HUDEP-2 (cell line): ENCODE results near the gene CARD10.
"Not testable (repeated sequence)": the region's sequence is repeated elsewhere in the genome, so short reads cannot be mapped to it uniquely, and the experiment has no call there.

Experiments
- DNase-seq, 76 experiments: peaks; one replicate each; lab custom pipeline; 2025; ENCODE audit not compliant: unreplicated experiment in 76 of 76; lab: John Stamatoyannopoulos, UW

The CARD10 gene

GRCh38 chr22:37470087-37470445, 49.1 kb downstream of the CARD10 start:
- DNase-seq = no peak

DNA sequence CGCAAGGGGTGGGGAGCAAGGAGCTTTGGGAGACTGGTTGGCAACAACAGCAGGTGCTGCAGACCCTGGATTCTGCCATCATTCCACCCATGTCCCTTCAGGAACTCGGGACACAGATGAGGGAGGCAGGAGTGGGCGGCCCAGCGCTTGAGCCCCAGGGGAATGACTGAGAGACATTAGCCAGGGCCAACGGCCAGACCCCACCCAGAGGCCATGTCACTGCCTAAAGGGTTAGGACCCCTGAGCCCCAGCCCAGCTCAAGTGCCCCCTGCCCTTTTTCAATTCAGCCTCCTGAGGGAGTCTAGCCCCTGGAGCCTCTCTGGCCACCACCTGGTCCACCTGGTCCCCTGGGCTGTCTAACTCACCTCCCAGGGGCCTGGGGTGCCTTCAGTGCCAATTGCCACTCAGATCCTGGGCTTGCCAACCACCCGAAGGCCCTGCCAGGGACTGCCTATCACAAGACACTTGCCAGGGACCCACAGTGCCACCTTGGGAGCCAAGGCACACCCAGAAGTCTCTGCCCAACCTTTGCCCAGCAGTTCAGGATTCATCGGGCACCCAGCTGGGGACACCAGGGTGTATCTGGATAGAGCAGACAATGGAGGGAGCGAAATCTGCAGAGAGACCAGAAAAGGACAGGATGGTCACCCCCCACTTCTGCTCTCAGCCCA, 49.7 kb downstream of the CARD10 start:
- no peak for DNase-seq

GRCh38 chr22:37468201-37468695, 51.0 kb downstream of the CARD10 start:
- not testable (repeated sequence) for DNase-seq

DNA sequence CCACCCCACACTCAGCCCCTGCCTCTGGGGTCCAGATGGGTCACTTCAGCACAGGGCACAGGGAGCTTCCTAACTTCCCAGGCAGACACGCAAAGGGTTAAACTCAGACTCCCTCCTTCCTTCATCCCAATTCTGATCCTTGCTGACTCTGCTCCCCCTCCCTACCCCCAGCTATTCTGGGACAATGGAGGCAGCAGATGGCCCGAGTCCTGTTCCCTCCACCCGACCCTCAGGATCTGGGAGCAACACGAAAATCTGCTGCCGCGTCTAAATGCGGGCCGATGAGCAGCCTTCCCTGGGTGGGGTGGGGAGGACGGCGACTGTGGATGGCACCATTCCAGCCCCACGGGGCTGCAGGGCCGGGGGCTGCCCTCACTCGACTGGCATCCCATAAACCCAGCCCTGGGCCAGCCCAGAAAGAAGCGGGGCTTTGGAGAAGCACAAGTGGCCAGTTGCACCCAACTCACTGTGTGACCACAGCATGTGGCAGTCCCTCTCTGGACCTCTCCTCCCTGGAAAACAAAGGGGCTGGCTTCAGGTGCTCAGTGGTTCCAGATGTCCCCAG, 51.7 kb downstream of the CARD10 start:
- no peak for DNase-seq

DNA sequence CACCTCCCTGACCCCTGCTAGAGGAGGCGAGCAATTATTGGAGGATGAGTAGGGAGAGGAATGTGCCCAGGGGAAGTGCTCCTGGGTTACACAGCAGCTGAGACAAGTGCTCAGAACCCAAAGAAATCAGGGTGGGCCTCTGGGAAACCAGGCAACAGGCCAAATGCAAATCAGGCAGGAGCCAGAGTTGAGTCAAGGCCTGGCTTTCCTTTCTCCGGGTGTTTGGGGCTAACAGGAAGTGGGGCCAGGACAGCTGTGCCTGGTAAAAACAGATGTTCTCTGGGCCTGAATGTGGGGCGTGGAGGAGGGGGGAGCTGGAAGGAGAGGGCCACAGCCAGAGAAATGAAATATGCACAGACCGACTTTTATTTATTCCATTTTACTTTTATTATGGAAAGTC, 55.0 kb downstream of the CARD10 start:
- DNase-seq = no peak

GRCh38 chr22:37462983-37463382, 56.2 kb downstream of the CARD10 start:
- DNase-seq = peak in 12 of 76 experiments; percentile 3 to 28 (median 11)

GRCh38 chr22:37462436-37462835, 56.8 kb downstream of the CARD10 start:
- no peak for DNase-seq

DNA sequence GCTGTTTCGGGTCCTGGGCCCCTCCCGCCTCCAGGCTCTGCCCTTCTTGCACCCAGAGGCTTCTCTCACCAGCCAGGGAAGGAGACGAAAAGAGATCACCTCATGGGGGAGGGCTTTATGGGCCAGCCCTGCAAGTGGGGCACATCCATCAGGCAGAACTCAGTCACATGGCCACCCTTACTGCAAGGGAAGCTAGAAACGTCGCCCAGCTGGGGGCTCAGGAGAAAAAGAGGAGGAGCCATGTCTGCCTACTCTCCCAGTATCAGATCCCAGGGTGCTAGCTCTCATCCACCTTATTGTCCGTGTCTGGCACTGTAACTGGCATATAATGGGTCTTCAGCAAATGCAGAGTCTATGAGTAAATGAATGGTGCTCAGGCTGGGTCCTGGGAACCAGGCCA, 57.3 kb downstream of the CARD10 start:
- DNase-seq = no peak

DNA sequence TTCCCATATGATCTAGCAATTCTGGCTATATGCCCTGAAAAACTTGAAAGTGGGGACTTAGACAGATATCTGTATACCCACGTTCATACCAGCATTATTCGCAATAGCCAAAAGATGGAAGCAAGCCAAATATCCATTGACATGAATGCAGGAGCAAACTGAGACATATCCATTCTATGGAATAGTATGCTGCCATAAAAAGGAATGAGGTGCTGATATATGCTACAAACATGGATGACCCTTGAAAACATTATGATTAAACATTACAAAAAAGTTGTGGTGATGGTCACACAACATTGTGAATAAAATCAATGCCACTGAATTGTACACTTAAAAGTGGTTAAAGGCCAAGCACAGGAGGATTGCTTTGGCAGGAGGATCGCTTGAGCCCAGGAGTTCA, 58.5 kb downstream of the CARD10 start:
- DNase-seq = no peak

DNA sequence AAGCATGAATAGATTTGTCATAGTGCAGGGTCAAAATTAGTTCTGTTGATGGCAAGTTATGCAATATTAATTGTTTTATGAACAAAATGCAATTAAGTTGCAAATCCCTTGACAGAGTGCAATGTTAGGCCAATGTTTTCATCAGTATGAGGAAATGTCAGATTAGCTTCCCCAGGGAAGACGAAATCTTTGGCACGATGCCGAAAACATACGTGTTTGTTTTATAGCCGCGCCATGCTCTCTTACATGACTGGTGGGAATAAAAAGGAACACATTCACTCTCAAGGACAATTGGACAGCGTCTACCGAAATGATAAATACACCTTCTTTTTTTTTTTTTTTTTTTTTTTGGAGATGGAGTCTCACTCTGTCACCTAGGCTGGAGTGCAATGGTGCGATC, 60.0 kb downstream of the CARD10 start:
- no peak for DNase-seq

DNA sequence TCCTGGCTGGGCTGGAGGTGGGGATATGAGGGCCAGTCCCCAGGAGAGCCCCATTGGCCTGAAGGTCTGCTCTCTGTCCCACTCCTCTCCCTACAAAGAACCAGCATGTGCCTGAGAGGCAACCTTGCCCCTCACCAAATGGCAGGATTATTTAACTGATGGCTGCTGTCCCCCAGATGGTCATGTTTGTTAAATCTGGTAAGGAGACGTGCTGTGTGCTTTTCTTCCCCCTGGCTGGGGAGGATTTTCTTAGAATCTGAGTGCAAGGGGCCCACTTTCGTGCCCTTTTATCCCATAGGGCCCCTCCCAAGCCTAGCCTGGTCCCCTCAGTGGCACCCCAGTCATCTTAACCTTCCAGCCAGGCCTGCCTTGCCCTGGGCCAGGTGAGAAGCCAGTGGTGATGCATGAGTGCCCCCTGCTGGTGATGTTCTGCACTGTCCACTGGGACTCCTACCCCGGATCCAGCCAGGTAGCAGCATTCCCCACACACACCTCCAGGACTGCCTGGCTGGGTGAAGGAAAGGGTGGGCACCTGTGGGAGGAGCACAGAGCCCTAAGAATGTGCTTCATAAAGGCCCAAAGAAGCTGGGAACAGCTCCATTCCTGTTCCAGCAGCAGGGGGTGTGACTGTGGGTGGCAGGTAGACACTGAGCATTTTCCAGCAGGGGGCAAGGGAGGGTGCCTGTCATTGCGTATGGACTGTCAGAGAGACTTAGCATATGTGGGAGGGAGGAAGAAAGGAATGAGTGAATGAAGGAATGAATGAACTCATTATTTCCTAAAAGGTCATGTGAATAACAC, 61.9 kb downstream of the CARD10 start:
- DNase-seq = peak in 57 of 76 experiments; percentile 6 to 78 (median 56)

- no peak for DNase-seq
Observed at GRCh38 chr22:37456346-37456745, 62.9 kb downstream of the CARD10 start.

DNA sequence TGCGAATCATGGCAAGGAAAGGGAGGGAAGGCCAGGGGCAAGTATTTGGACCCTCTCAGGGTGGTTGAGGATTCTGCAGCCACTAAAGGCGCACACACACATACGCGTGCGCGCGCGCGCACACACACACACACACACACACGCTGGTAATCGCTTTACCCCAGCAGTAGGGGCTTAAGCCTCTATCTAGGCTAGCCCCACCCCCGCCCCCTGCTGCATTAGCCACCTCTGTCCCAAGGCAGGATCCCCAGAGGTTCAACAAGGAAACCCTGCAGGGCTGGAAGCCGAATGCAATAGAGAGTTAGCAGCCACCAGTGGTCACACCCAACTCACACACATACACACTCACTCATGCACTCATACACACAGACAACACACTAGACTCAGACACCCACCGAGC, 63.3 kb downstream of the CARD10 start:
- no peak for DNase-seq

- peak in 33 of 76 experiments; percentile 2 to 54 (median 21) for DNase-seq
Observed at GRCh38 chr22:37454857-37455686, 64.1 kb downstream of the CARD10 start.

DNA sequence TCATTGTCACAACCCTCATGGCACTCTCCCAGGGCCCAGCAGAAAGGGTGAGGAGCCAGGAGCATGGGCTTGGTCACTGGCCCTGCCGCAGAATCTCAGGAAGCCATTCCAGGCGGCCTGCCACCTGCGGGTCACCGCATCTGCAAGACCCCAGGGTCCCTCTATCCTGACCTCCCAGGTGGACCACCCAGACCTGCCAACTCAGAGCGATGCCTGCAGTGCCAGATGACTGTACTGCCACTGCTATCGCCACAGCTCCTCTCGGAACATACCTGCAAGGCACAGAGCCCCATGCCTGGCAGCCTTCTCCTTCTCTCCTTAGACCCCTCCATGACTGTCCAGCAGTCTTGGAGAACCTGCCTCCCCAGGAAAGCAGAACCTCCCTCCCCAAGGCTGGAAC, 65.5 kb downstream of the CARD10 start:
- no peak for DNase-seq

GRCh38 chr22:37451218-37451617, 68.0 kb downstream of the CARD10 start:
- no peak for DNase-seq

DNA sequence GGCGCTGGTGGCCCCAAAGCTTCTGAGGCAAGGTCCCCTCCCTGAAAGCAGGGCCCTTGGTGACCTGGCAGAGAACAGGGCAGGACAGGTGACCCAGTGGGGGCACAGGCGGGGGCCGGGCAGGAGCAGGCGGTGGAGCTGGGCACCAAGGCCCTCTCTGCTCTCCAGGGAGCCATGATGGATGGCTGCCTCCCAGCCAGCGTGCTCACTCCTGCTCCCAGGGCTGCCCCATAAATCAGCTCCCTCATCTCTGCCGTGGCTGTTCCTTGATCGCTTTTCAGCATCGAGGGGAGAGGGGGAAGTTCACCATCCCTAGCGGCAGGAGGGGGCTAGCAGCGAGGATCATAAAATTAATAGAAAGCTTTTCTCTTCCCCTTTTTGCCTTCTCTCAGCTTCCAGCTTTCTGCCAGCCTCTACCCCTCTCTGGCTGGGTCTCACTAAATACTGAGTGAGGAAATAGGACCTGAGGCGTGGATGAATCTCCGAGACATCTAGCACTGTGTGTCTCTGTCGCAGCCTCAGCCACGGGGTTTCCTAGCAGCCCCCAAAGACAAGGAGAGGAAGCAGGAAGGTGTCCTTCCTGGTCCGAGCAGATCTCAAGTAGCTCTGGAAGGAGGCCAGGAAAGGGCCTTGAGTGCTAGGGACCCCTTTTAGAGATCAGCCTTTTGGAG, 69.7 kb downstream of the CARD10 start:
- no peak for DNase-seq

DNA sequence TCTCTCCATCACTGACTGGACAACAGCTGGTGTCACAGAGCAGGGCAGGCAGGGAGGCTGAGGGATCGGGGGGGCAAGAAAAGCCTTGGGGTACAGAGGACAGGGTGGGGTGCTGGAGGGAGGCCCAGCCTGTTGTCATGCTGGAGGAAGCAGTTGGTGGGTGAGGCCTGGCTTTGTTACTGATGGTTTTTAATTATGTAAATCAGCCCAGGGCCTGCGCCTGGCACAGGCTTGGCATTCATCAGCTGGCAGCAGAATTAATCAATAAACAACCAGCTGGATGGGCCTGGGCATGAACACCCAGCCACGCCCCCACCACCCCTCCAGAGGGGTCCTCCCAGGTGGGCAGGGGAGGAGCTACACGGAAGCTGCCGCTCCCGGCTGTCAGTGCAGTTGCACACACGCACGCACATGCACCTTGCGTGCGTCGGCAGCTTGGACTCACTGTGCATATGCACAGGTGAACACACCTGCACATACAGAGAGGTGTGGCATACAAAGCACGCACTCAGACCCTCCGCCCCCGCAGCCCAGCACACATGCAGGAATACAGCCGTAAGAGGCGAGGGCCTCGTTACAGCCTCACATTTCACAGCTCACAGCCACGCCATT, 70.6 kb downstream of the CARD10 start:
- DNase-seq = no peak

DNA sequence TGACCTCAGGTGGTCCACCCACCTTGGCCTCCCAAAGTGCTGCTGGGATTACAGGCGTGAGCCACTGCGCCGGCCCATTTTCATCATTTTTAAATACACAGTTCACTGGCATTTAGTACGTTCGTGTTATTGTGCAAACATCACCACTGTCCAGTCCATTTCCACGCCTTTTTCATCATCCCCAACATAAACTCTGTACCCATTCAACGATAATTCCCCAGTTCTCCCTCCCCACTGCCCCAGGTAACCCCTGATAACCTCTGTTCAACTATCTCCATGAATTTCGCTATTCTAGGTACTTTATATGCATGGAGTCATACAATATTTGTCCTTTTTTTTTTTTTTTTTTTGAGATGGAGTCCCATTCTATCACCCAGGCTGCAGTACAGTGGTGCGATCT, 73.7 kb downstream of the CARD10 start:
- DNase-seq = no peak

GRCh38 chr22:37443977-37444376, 75.2 kb downstream of the CARD10 start:
- DNase-seq = no peak
